NCI-H82 (cell line): ENCODE data around the gene NDUFAB1.
A peak's percentile ranks its signal among the peaks of the same experiment; 100 is the strongest.
"Not testable (repeated sequence)": the region's sequence is repeated elsewhere in the genome, so short reads cannot be mapped to it uniquely, and the experiment has no call there.

Experiments
- DNase-seq: peaks from one replicate; lab custom pipeline; 2025; lab: John Stamatoyannopoulos, UW

Gene NDUFAB1

GRCh38 chr16:23595951-23596720 lies at the start of gene NDUFAB1:
TSS of gene NDUFAB1 (minus strand) at chr16:23596316. CDS start at chr16:23596290, 26 bp downstream.
- peak; percentile 91 for DNase-seq

- no peak for DNase-seq
Measured at GRCh38 chr16:23642246-23642774, 46.2 kb upstream of the NDUFAB1 start.

GRCh38 chr16:23640931-23641765 lies 45.0 kb upstream of the NDUFAB1 start, which contains the start of the genes DCTN5 and PALB2:
TSS of gene DCTN5 (plus strand) at chr16:23641466. CDS start at chr16:23641543, 77 bp downstream.
TSS of gene PALB2 (minus strand) at chr16:23641310. CDS start at chr16:23641157, 153 bp downstream.
- DNase-seq: peak; percentile 97

GRCh38 chr16:23640615-23640930 lies 44.5 kb upstream of the NDUFAB1 start:
- peak; percentile 72 for DNase-seq

GRCh38 chr16:23635958-23636357 lies 39.8 kb upstream of the NDUFAB1 start:
- DNase-seq: peak; percentile 3

- no peak for DNase-seq
Measured at GRCh38 chr16:23634461-23635036, 38.4 kb upstream of the NDUFAB1 start.

- DNase-seq: not testable (repeated sequence)
Measured at GRCh38 chr16:23631874-23632273, 35.8 kb upstream of the NDUFAB1 start.

GRCh38 chr16:23629516-23629915 lies 33.4 kb upstream of the NDUFAB1 start:
- DNase-seq: no peak

GRCh38 chr16:23624092-23624491 lies 28.0 kb upstream of the NDUFAB1 start:
- no peak for DNase-seq

- DNase-seq: no peak
Measured at GRCh38 chr16:23615805-23616204, 19.7 kb upstream of the NDUFAB1 start.

- DNase-seq: no peak
Measured at GRCh38 chr16:23611936-23612335, 15.8 kb upstream of the NDUFAB1 start.

- DNase-seq: not testable (repeated sequence)
Measured at GRCh38 chr16:23610905-23611304, 14.8 kb upstream of the NDUFAB1 start.

- no peak for DNase-seq
Measured at GRCh38 chr16:23609929-23610328, 13.8 kb upstream of the NDUFAB1 start.

- DNase-seq: no peak
Measured at GRCh38 chr16:23608194-23608593, 12.1 kb upstream of the NDUFAB1 start.

GRCh38 chr16:23607726-23608125 lies 11.6 kb upstream of the NDUFAB1 start:
- no peak for DNase-seq

- peak; percentile 89 for DNase-seq
Measured at GRCh38 chr16:23597003-23597756, 1.1 kb upstream of the NDUFAB1 start.

- peak; percentile 19 for DNase-seq
Measured at GRCh38 chr16:23595246-23595950, 718 bp downstream of the NDUFAB1 start.

GRCh38 chr16:23594186-23594585 lies 1.9 kb downstream of the NDUFAB1 start:
- no peak for DNase-seq

GRCh38 chr16:23590181-23590580 lies 5.9 kb downstream of the NDUFAB1 start:
- no peak for DNase-seq

GRCh38 chr16:23587726-23588125 lies 8.4 kb downstream of the NDUFAB1 start:
- DNase-seq: no peak
